ENCODE results near the gene CORIN.

DNA sequence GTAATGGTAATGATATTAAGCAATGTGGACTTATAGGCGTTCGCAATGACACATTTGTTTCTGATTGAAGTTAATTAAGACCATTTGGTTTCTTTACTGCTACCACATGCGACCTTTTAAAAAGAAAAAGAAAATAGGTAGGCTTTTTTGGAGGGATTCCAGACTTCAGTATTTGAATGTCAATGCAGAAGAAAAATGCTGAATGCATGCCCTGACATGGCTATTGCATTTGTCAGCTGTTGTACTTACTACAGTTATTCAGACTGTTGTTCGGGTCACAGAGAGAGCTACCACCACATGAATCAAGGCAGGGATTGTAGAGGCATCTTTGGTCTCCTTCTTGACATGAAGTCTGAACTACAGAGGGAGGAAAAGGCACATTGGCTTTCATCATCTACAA, 163.7 kb downstream of the CORIN start:
- TF ChIP-seq, protein P1, sequence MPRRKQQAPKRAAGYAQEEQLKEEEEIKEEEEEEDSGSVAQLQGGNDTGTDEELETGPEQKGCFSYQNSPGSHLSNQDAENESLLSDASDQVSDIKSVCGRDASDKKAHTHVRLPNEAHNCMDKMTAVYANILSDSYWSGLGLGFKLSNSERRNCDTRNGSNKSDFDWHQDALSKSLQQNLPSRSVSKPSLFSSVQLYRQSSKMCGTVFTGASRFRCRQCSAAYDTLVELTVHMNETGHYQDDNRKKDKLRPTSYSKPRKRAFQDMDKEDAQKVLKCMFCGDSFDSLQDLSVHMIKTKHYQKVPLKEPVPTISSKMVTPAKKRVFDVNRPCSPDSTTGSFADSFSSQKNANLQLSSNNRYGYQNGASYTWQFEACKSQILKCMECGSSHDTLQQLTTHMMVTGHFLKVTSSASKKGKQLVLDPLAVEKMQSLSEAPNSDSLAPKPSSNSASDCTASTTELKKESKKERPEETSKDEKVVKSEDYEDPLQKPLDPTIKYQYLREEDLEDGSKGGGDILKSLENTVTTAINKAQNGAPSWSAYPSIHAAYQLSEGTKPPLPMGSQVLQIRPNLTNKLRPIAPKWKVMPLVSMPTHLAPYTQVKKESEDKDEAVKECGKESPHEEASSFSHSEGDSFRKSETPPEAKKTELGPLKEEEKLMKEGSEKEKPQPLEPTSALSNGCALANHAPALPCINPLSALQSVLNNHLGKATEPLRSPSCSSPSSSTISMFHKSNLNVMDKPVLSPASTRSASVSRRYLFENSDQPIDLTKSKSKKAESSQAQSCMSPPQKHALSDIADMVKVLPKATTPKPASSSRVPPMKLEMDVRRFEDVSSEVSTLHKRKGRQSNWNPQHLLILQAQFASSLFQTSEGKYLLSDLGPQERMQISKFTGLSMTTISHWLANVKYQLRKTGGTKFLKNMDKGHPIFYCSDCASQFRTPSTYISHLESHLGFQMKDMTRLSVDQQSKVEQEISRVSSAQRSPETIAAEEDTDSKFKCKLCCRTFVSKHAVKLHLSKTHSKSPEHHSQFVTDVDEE (CRISPR knock-in tag; IDR thresholded peaks at IDR 0.05), result no peak
- TF ChIP-seq ARNTL (CRISPR knock-in tag; IDR thresholded peaks at IDR 0.05; ENCODE audit: borderline replicate concordance, low read depth) (no peak), OSR1 (CRISPR knock-in tag; IDR thresholded peaks at IDR 0.05) (no peak), TCF4 (CRISPR knock-in tag; IDR thresholded peaks at IDR 0.05; ENCODE audit: borderline replicate concordance) (no peak), ESRRG (CRISPR knock-in tag; IDR thresholded peaks at IDR 0.05) (no peak), ZFP30 (CRISPR knock-in tag; IDR thresholded peaks at IDR 0.05) (no peak), ZNF565 (CRISPR knock-in tag; conservative IDR thresholded peaks at IDR 0.05; ENCODE audit: low read depth) (no peak), SNAI2 (CRISPR knock-in tag; IDR thresholded peaks at IDR 0.05) (no peak)
- TF ChIP-seq, protein P2, sequence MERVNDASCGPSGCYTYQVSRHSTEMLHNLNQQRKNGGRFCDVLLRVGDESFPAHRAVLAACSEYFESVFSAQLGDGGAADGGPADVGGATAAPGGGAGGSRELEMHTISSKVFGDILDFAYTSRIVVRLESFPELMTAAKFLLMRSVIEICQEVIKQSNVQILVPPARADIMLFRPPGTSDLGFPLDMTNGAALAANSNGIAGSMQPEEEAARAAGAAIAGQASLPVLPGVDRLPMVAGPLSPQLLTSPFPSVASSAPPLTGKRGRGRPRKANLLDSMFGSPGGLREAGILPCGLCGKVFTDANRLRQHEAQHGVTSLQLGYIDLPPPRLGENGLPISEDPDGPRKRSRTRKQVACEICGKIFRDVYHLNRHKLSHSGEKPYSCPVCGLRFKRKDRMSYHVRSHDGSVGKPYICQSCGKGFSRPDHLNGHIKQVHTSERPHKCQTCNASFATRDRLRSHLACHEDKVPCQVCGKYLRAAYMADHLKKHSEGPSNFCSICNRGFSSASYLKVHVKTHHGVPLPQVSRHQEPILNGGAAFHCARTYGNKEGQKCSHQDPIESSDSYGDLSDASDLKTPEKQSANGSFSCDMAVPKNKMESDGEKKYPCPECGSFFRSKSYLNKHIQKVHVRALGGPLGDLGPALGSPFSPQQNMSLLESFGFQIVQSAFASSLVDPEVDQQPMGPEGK (CRISPR knock-in tag; IDR thresholded peaks at IDR 0.05; ENCODE audit: borderline replicate concordance), result no peak
- TF ChIP-seq, protein P3, sequence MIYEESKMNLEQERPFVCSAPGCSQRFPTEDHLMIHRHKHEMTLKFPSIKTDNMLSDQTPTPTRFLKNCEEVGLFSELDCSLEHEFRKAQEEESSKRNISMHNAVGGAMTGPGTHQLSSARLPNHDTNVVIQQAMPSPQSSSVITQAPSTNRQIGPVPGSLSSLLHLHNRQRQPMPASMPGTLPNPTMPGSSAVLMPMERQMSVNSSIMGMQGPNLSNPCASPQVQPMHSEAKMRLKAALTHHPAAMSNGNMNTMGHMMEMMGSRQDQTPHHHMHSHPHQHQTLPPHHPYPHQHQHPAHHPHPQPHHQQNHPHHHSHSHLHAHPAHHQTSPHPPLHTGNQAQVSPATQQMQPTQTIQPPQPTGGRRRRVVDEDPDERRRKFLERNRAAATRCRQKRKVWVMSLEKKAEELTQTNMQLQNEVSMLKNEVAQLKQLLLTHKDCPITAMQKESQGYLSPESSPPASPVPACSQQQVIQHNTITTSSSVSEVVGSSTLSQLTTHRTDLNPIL (CRISPR knock-in tag; IDR thresholded peaks at IDR 0.05; ENCODE audit: low read depth), result no peak

All from SK-N-SH treated with all-trans-retinoic acid at 6 μM for 48 hours (cell line).